ENCODE data around the gene UBXN2A. TPM values are rescaled to one million over a fixed set of nuclear protein-coding genes. Genes with fewer than 3 reads are reported as not detected.

The UBXN2A gene
- total and polyA plus RNA-seq, 4 donors, result 2.7 to 6.3 (median 4.9) TPM

DNA sequence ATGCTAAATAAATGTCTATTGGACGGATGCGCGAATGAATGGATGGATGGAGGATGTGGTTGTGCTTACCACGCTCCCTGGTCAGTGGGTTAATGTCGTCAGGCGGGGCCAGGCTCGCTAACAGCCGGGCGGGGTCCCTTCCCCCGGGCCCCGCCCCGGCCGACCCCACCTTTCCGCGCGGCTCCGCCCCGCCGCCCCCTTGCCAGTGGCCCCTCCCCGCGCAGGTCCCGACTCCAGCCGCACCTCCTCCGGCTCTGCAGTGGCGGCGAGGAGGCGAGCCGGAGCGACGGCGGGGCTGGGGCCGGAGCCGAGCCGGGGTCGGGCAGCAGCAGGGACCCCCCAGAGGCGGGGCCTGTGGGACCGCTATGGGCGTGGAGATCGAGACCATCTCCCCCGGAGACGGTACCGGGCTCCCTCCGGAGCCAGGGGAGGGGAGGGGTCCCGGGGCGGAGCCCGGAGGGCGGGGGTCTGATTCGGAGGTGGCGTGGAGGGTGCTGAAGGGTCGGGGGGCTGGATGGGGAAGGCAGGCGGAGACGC is 109.3 kb downstream of the UBXN2A start, which contains the start of gene FKBP1B (continued):
- TF ChIP-seq TAF1 (conservative IDR thresholded peaks at IDR 0.05) (no peak), NR2F2 (IDR thresholded peaks at IDR 0.05) (no peak)
- TF ChIP-seq, protein P1, sequence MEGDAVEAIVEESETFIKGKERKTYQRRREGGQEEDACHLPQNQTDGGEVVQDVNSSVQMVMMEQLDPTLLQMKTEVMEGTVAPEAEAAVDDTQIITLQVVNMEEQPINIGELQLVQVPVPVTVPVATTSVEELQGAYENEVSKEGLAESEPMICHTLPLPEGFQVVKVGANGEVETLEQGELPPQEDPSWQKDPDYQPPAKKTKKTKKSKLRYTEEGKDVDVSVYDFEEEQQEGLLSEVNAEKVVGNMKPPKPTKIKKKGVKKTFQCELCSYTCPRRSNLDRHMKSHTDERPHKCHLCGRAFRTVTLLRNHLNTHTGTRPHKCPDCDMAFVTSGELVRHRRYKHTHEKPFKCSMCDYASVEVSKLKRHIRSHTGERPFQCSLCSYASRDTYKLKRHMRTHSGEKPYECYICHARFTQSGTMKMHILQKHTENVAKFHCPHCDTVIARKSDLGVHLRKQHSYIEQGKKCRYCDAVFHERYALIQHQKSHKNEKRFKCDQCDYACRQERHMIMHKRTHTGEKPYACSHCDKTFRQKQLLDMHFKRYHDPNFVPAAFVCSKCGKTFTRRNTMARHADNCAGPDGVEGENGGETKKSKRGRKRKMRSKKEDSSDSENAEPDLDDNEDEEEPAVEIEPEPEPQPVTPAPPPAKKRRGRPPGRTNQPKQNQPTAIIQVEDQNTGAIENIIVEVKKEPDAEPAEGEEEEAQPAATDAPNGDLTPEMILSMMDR (IDR thresholded peaks at IDR 0.05; ENCODE audit: low read depth, low read length, missing input control), result no peak

DNA sequence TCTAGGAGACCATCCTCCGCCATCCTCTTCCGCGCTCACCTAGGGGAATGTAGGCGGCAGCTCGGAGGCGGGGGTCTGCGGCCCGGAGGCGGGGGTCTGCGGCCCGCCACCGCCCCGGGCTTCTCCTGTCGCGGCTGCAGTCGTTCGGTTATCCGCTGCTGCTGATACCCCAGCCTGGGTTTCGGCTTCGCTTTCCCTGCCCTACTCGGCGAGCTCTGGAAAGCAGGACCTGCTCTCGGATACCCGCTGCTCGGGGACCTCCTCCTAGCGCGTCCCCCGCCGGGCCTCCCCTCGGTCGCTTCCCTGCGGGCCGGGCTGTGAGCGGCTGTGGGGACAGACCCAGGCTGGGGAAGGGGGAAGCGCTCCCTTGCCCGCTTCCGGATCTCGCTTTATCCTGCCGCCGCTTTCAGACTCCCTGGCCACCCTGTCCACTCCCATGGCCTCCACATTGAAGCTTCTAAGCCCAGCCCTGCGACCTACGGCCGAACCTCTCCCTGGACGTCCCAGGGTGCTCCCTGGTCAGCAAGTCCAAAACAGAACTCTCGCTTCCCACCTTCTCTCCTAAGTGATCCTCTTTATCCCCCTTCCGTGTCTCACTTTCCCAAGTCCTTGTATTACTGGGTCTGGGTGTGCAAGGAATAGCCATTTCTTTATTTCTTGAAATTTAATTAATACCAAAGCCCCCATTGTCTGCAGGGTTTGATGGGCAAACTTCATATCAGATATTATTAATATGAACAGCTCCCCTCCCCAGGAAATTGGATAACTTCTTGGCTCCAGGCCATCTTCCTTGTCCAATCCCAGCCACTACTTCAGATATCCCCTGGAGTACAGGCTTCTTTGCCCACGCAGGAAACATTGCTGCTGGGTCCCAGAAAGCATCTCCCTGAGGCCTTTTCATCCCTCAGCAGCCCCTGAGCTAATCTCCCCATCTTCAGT is 110.0 kb downstream of the UBXN2A start:
- Histone ChIP-seq H3K27me3 (ENCODE audit: control insufficient read depth in 4 of 4, insufficient read depth in 4 of 4, low read length in 3 of 4) (no peaks in the 10 kb centered on the region), H3K27ac (ENCODE audit: low read depth in 1 of 2, low read length in 2 of 2) (no peak overlapping the region), H3K4me1 (ENCODE audit: control insufficient read depth in 4 of 4, insufficient read depth in 4 of 4, low read length in 3 of 4) (peaks cover 3 to 28% (median 18%) of the 10 kb centered on the region in 4 donors), H3K9ac (ENCODE audit: low read depth in 1 of 2, low read length in 2 of 2) (peak overlapping the region in 1 of 2 donors; percentile 16), H3K9me3 (ENCODE audit: control insufficient read depth in 4 of 4, low read length in 3 of 4) (no peaks in the 10 kb centered on the region), H3K4me3 (ENCODE audit: low read depth in 1 of 3, low read length in 3 of 3) (peak overlapping the region in 2 of 3 donors; percentile 67 to 79), H3K36me3 (ENCODE audit: control insufficient read depth in 4 of 4, insufficient read depth in 3 of 4, low read depth in 1 of 4, low read length in 3 of 4) (no peaks in the 10 kb centered on the region)
- 8% methylated on average over 47 of the region's 47 CpGs for WGBS
- no peak for DNase-seq (ENCODE audit: low spot score)
- TF ChIP-seq RAD21 (IDR thresholded peaks at IDR 0.05), result no peak
- TF ChIP-seq RXRA (IDR thresholded peaks at IDR 0.05), result no peak
- no peak for TF ChIP-seq FOXA2 (IDR thresholded peaks at IDR 0.05)
- TF ChIP-seq, protein P2, sequence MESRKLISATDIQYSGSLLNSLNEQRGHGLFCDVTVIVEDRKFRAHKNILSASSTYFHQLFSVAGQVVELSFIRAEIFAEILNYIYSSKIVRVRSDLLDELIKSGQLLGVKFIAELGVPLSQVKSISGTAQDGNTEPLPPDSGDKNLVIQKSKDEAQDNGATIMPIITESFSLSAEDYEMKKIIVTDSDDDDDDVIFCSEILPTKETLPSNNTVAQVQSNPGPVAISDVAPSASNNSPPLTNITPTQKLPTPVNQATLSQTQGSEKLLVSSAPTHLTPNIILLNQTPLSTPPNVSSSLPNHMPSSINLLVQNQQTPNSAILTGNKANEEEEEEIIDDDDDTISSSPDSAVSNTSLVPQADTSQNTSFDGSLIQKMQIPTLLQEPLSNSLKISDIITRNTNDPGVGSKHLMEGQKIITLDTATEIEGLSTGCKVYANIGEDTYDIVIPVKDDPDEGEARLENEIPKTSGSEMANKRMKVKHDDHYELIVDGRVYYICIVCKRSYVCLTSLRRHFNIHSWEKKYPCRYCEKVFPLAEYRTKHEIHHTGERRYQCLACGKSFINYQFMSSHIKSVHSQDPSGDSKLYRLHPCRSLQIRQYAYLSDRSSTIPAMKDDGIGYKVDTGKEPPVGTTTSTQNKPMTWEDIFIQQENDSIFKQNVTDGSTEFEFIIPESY (IDR thresholded peaks at IDR 0.05), result no peak
- TF ChIP-seq TAF1 (conservative IDR thresholded peaks at IDR 0.05), result no peak
- TF ChIP-seq, protein P1 (IDR thresholded peaks at IDR 0.05; ENCODE audit: low read depth, low read length, missing input control), result no peak
- TF ChIP-seq NR2F2 (IDR thresholded peaks at IDR 0.05), result no peak
- TF ChIP-seq, protein P3, sequence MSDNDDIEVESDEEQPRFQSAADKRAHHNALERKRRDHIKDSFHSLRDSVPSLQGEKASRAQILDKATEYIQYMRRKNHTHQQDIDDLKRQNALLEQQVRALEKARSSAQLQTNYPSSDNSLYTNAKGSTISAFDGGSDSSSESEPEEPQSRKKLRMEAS (IDR thresholded peaks at IDR 0.05), result no peak
- TF ChIP-seq GABPA (IDR thresholded peaks at IDR 0.05 in 1 of 2, conservative IDR thresholded peaks at IDR 0.05 in 1 of 2), result no peak
- TF ChIP-seq, protein P4, sequence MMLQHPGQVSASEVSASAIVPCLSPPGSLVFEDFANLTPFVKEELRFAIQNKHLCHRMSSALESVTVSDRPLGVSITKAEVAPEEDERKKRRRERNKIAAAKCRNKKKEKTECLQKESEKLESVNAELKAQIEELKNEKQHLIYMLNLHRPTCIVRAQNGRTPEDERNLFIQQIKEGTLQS (IDR thresholded peaks at IDR 0.05), result no peak
- no peak for TF ChIP-seq JUND (IDR thresholded peaks at IDR 0.05)
- TF ChIP-seq YY1 (IDR thresholded peaks at IDR 0.05), result no peak
- no peak for TF ChIP-seq HNF4G (IDR thresholded peaks at IDR 0.05)
- TF ChIP-seq EGR1 (IDR thresholded peaks at IDR 0.05; ENCODE audit: low read depth in 2 of 2), result no peak
- TF ChIP-seq, protein P5, sequence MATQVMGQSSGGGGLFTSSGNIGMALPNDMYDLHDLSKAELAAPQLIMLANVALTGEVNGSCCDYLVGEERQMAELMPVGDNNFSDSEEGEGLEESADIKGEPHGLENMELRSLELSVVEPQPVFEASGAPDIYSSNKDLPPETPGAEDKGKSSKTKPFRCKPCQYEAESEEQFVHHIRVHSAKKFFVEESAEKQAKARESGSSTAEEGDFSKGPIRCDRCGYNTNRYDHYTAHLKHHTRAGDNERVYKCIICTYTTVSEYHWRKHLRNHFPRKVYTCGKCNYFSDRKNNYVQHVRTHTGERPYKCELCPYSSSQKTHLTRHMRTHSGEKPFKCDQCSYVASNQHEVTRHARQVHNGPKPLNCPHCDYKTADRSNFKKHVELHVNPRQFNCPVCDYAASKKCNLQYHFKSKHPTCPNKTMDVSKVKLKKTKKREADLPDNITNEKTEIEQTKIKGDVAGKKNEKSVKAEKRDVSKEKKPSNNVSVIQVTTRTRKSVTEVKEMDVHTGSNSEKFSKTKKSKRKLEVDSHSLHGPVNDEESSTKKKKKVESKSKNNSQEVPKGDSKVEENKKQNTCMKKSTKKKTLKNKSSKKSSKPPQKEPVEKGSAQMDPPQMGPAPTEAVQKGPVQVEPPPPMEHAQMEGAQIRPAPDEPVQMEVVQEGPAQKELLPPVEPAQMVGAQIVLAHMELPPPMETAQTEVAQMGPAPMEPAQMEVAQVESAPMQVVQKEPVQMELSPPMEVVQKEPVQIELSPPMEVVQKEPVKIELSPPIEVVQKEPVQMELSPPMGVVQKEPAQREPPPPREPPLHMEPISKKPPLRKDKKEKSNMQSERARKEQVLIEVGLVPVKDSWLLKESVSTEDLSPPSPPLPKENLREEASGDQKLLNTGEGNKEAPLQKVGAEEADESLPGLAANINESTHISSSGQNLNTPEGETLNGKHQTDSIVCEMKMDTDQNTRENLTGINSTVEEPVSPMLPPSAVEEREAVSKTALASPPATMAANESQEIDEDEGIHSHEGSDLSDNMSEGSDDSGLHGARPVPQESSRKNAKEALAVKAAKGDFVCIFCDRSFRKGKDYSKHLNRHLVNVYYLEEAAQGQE (IDR thresholded peaks at IDR 0.05), result no peak
- no peak for TF ChIP-seq SP1 (IDR thresholded peaks at IDR 0.05)
- TF ChIP-seq FOXA1 (IDR thresholded peaks at IDR 0.05), result no peak

Data from liver (tissue), 9 donors.